ENCODE measurements around the gene GPAT2. TPM values are rescaled to one million over a fixed set of nuclear protein-coding genes. Genes with fewer than 3 reads are reported as not detected.
"Not testable (repeated sequence)": the region's sequence is repeated elsewhere in the genome, so short reads cannot be mapped to it uniquely, and the experiment has no call there.

GPAT2 gene
- polyA plus RNA-seq, 1 donor = 1.7 TPM

- H3K36me3 ChIP-seq (ENCODE audit: control insufficient read depth, insufficient read depth, low read length); H3K4me1 ChIP-seq (ENCODE audit: control insufficient read depth, insufficient read depth, low read length); H3K27me3 ChIP-seq (ENCODE audit: control insufficient read depth, insufficient read depth, low read length); H3K27ac ChIP-seq (ENCODE audit: low read length); DNase-seq; H3K9me3 ChIP-seq (ENCODE audit: control insufficient read depth, low read depth, low read length); H3K4me3 ChIP-seq (ENCODE audit: low read length): not testable (repeated sequence)
- no CpG with 5 or more reads among the region's 3 CpGs for whole genome bisulfite sequencing (ENCODE audit: insufficient coverage, low lambda C conversion rate)
Observed at GRCh38 chr2:96052632-96053031, 17.9 kb upstream of the GPAT2 start.

GRCh38 chr2:96049917-96050262 lies 15.2 kb upstream of the GPAT2 start:
- not testable (repeated sequence) for H3K4me3 ChIP-seq (ENCODE audit: low read length); DNase-seq; H3K9me3 ChIP-seq (ENCODE audit: control insufficient read depth, low read depth, low read length); H3K27me3 ChIP-seq (ENCODE audit: control insufficient read depth, insufficient read depth, low read length); H3K4me1 ChIP-seq (ENCODE audit: control insufficient read depth, insufficient read depth, low read length); H3K27ac ChIP-seq (ENCODE audit: low read length); H3K36me3 ChIP-seq (ENCODE audit: control insufficient read depth, insufficient read depth, low read length)
- no CpG with 5 or more reads among the region's 3 CpGs for WGBS (ENCODE audit: insufficient coverage, low lambda C conversion rate)

- H3K4me1 ChIP-seq (ENCODE audit: control insufficient read depth, insufficient read depth, low read length); H3K27ac ChIP-seq (ENCODE audit: low read length); H3K9me3 ChIP-seq (ENCODE audit: control insufficient read depth, low read depth, low read length); DNase-seq; H3K36me3 ChIP-seq (ENCODE audit: control insufficient read depth, insufficient read depth, low read length); H3K27me3 ChIP-seq (ENCODE audit: control insufficient read depth, insufficient read depth, low read length); H3K4me3 ChIP-seq (ENCODE audit: low read length): not testable (repeated sequence)
- WGBS (ENCODE audit: insufficient coverage, low lambda C conversion rate) = no CpG with 5 or more reads among the region's 18 CpGs
Observed at GRCh38 chr2:96049049-96049916, 14.6 kb upstream of the GPAT2 start.

DNA sequence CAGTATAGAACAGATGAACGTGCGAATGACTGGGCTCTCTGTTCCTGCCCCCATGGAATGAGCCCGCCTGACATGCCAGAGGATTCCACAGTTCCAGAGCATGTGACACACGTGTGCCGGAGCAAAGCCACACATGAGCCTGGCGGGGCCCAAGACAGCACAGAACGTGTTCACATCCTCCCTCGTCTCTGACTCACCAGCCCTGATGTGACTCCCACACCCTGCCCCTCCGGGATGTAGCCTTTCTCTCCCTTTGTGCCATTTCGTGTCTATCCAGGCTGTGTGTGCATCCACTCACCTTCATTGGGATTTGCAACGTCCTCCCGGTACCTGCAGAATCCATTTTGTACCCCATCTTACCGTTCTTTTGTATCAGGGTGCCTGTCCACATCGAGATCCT lies 838 bp upstream of the GPAT2 start:
- not testable (repeated sequence) for H3K27me3 ChIP-seq (ENCODE audit: control insufficient read depth, insufficient read depth, low read length); H3K36me3 ChIP-seq (ENCODE audit: control insufficient read depth, insufficient read depth, low read length); H3K4me3 ChIP-seq (ENCODE audit: low read length); H3K9me3 ChIP-seq (ENCODE audit: control insufficient read depth, low read depth, low read length); H3K4me1 ChIP-seq (ENCODE audit: control insufficient read depth, insufficient read depth, low read length); DNase-seq; H3K27ac ChIP-seq (ENCODE audit: low read length)
- no CpG with 5 or more reads among the region's 14 CpGs for WGBS (ENCODE audit: insufficient coverage, low lambda C conversion rate)

- not testable (repeated sequence) for H3K4me1 ChIP-seq (ENCODE audit: control insufficient read depth, insufficient read depth, low read length); H3K27ac ChIP-seq (ENCODE audit: low read length); H3K4me3 ChIP-seq (ENCODE audit: low read length); H3K27me3 ChIP-seq (ENCODE audit: control insufficient read depth, insufficient read depth, low read length); DNase-seq; H3K36me3 ChIP-seq (ENCODE audit: control insufficient read depth, insufficient read depth, low read length); H3K9me3 ChIP-seq (ENCODE audit: control insufficient read depth, low read depth, low read length)
- WGBS (ENCODE audit: insufficient coverage, low lambda C conversion rate) = no CpG with 5 or more reads among the region's 9 CpGs
Observed at GRCh38 chr2:96033997-96034396, 719 bp downstream of the GPAT2 start.

DNA sequence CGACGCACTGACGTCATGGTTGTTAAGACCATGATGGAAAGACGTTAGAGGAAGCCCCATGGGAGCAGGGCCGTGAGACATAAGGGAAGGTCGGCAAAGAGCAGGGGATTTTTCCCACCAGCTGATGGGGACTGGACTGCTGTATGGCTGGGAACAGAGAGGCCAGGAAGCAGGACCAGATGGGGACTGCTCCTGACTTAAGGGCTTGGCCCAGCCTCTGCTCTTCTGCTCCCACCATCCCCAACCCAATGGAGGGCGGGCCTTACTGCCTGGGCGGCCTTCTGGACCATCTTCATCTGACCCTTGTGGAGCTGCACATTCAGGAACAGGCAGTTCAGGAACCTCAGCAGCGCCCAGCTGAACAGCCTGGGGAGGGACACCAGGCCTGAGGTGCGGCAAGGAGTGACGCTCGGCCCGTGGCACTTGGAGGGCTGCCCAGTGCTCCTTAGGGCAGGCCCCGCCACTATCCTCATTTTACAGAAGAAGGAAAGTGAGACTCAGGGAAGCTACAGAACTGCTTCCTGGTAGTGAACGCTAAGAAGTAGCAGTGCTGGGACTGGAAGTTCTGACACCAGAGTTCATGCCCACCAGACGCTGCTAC lies 6.9 kb downstream of the GPAT2 start:
- H3K4me1 ChIP-seq (ENCODE audit: control insufficient read depth, insufficient read depth, low read length); H3K27ac ChIP-seq (ENCODE audit: low read length); H3K4me3 ChIP-seq (ENCODE audit: low read length); H3K27me3 ChIP-seq (ENCODE audit: control insufficient read depth, insufficient read depth, low read length); H3K9me3 ChIP-seq (ENCODE audit: control insufficient read depth, low read depth, low read length); H3K36me3 ChIP-seq (ENCODE audit: control insufficient read depth, insufficient read depth, low read length); DNase-seq: not testable (repeated sequence)
- WGBS (ENCODE audit: insufficient coverage, low lambda C conversion rate) = no CpG with 5 or more reads among the region's 16 CpGs

- not testable (repeated sequence) for H3K4me3 ChIP-seq (ENCODE audit: low read length); H3K27ac ChIP-seq (ENCODE audit: low read length); DNase-seq; H3K9me3 ChIP-seq (ENCODE audit: control insufficient read depth, low read depth, low read length); H3K27me3 ChIP-seq (ENCODE audit: control insufficient read depth, insufficient read depth, low read length); H3K4me1 ChIP-seq (ENCODE audit: control insufficient read depth, insufficient read depth, low read length); H3K36me3 ChIP-seq (ENCODE audit: control insufficient read depth, insufficient read depth, low read length)
- WGBS (ENCODE audit: insufficient coverage, low lambda C conversion rate) = no CpG with 5 or more reads among the region's 6 CpGs
Observed at GRCh38 chr2:96025755-96026154, 9.0 kb downstream of the GPAT2 start.

GRCh38 chr2:96025194-96025492 lies 9.6 kb downstream of the GPAT2 start:
- no CpG with 5 or more reads among the region's 4 CpGs for WGBS (ENCODE audit: insufficient coverage, low lambda C conversion rate)
- no peaks in the 10 kb centered on the region for H3K27me3 ChIP-seq (ENCODE audit: control insufficient read depth, insufficient read depth, low read length)
- H3K4me3 ChIP-seq (ENCODE audit: low read length) = no peak overlapping the region
- H3K27ac ChIP-seq (ENCODE audit: low read length) = no peak overlapping the region
- H3K36me3 ChIP-seq (ENCODE audit: control insufficient read depth, insufficient read depth, low read length) = no peaks in the 10 kb centered on the region
- DNase-seq = no peak
- H3K4me1 ChIP-seq (ENCODE audit: control insufficient read depth, insufficient read depth, low read length) = no peaks in the 10 kb centered on the region
- H3K9me3 ChIP-seq (ENCODE audit: control insufficient read depth, low read depth, low read length) = no peaks in the 10 kb centered on the region

GRCh38 chr2:96024336-96025193 lies 10.2 kb downstream of the GPAT2 start:
- Histone ChIP-seq H3K27ac (ENCODE audit: low read length) (no peak overlapping the region), H3K9me3 (ENCODE audit: control insufficient read depth, low read depth, low read length) (no peaks in the 10 kb centered on the region), H3K4me1 (ENCODE audit: control insufficient read depth, insufficient read depth, low read length) (no peaks in the 10 kb centered on the region), H3K27me3 (ENCODE audit: control insufficient read depth, insufficient read depth, low read length) (no peaks in the 10 kb centered on the region), H3K4me3 (ENCODE audit: low read length) (no peak overlapping the region), H3K36me3 (ENCODE audit: control insufficient read depth, insufficient read depth, low read length) (no peaks in the 10 kb centered on the region)
- DNase-seq = no peak
- no CpG with 5 or more reads among the region's 27 CpGs for WGBS (ENCODE audit: insufficient coverage, low lambda C conversion rate)

DNA sequence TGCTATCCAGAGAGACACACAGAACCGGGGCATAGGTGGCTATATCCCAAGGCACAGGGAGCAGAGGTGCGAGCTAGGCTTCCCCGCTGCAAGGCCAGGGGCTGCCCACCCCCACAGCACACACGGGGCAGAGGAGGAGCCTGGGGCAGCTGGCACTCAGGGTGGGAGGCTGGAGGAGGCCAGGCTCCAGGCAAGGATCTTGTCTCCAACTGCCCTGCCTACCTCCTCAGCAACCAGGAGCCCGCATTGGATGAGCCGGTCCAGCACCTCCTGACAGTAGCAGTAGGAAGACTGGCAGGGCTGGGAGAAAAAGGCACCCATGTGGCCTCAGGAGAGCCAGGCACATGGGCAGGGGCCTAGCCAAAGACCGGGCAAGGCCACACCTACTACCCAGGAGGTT lies 11.0 kb downstream of the GPAT2 start:
- DNase-seq; H3K4me1 ChIP-seq (ENCODE audit: control insufficient read depth, insufficient read depth, low read length); H3K27ac ChIP-seq (ENCODE audit: low read length); H3K27me3 ChIP-seq (ENCODE audit: control insufficient read depth, insufficient read depth, low read length); H3K9me3 ChIP-seq (ENCODE audit: control insufficient read depth, low read depth, low read length); H3K36me3 ChIP-seq (ENCODE audit: control insufficient read depth, insufficient read depth, low read length); H3K4me3 ChIP-seq (ENCODE audit: low read length): not testable (repeated sequence)
- no CpG with 5 or more reads among the region's 7 CpGs for WGBS (ENCODE audit: insufficient coverage, low lambda C conversion rate)

All from large intestine (tissue), 3 donors.